ENCODE measurements around the gene NSD2. TPM values are rescaled to one million over a fixed set of nuclear protein-coding genes. Genes with fewer than 3 reads are reported as not detected.

The NSD2 gene
- total and polyA plus RNA-seq, 9 of the 15 experiments (the other 6 are each of a cell fraction or from before 2014, with no cell fraction given), result 6.4 to 126 (median 58.8) TPM

DNA sequence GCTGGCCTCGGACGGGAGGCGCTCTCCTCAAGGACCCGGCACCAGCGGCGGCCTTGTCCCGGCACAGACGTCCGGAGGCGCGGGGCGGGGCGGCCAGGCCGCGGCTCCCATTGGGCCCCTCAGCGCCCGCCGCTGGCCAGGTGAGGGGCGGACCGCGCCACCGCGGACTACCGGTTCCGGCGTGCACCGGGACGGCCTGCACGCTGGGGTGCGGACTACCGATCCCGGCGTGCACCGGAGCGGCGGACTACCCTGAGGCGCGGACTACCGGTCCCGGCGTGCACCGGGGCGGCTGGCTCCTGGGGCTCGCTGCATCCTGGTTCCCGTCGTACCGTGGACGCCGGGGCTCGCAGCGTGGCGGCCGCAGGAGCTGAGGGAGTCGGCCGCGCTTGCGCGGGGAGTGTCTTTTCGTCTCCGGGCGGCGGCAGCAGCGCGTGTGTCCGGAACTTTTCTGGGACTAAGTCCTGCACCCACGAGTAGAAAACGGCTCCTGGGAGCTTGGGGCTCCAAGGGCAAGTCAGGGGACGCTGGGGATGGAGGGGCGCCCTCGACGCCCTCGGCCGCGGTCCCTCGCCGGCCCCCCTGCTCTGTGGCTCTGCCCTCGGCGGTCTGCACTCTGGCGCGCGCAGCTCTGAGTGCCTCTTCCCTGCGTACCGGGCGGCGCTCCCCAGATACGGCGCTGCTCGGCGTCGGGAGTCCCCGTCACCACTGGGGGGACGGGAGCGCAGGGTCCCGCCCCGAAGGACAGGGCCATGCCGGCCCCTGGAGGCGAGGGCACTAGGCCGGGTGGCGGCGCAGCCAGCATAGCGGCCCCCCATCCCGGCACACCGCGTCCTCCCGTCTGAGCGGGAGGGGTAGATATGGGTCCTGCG, 14.9 kb upstream of the NSD2 start, which contains the start of gene LETM1 (continued):
- no peak for TF ChIP-seq FOXA1 (IDR thresholded peaks at IDR 0.05; ENCODE audit: borderline replicate concordance)
- TF ChIP-seq MEIS2 (IDR thresholded peaks at IDR 0.05; ENCODE audit: partially characterized antibody), result no peak
- TF ChIP-seq CXXC5 (CRISPR knock-in tag; IDR thresholded peaks at IDR 0.05), result peak; percentile 96
- TF ChIP-seq MLX (CRISPR knock-in tag; conservative IDR thresholded peaks at IDR 0.05), result no peak
- TF ChIP-seq ZNF75A (CRISPR knock-in tag; IDR thresholded peaks at IDR 0.05), result no peak
- peak; percentile 70 for TF ChIP-seq SAP30 (IDR thresholded peaks at IDR 0.05; ENCODE audit: borderline replicate concordance, insufficient read depth, low read depth, low read length, poor library complexity, severe bottlenecking)
- TF ChIP-seq, protein P1, sequence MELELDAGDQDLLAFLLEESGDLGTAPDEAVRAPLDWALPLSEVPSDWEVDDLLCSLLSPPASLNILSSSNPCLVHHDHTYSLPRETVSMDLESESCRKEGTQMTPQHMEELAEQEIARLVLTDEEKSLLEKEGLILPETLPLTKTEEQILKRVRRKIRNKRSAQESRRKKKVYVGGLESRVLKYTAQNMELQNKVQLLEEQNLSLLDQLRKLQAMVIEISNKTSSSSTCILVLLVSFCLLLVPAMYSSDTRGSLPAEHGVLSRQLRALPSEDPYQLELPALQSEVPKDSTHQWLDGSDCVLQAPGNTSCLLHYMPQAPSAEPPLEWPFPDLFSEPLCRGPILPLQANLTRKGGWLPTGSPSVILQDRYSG (tag; conservative IDR thresholded peaks at IDR 0.05; ENCODE audit: low read depth), result no peak
- peak; percentile 92 for TF ChIP-seq GABPB1 (CRISPR knock-in tag; IDR thresholded peaks at IDR 0.05)
- no peak for TF ChIP-seq ZNF76 (CRISPR knock-in tag; IDR thresholded peaks at IDR 0.05; ENCODE audit: borderline replicate concordance)
- TF ChIP-seq ZKSCAN8 (CRISPR knock-in tag; IDR thresholded peaks at IDR 0.05), result no peak
- TF ChIP-seq TSHZ1 (CRISPR knock-in tag; IDR thresholded peaks at IDR 0.05), result no peak
- peak; percentile 58 for TF ChIP-seq ESRRA (IDR thresholded peaks at IDR 0.05; ENCODE audit: borderline replicate concordance, low read depth)
- TF ChIP-seq PHF20 (IDR thresholded peaks at IDR 0.05; ENCODE audit: partially characterized antibody), result peak; percentile 48
- TF ChIP-seq, protein P2, sequence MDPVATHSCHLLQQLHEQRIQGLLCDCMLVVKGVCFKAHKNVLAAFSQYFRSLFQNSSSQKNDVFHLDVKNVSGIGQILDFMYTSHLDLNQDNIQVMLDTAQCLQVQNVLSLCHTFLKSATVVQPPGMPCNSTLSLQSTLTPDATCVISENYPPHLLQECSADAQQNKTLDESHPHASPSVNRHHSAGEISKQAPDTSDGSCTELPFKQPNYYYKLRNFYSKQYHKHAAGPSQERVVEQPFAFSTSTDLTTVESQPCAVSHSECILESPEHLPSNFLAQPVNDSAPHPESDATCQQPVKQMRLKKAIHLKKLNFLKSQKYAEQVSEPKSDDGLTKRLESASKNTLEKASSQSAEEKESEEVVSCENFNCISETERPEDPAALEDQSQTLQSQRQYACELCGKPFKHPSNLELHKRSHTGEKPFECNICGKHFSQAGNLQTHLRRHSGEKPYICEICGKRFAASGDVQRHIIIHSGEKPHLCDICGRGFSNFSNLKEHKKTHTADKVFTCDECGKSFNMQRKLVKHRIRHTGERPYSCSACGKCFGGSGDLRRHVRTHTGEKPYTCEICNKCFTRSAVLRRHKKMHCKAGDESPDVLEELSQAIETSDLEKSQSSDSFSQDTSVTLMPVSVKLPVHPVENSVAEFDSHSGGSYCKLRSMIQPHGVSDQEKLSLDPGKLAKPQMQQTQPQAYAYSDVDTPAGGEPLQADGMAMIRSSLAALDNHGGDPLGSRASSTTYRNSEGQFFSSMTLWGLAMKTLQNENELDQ (CRISPR knock-in tag; IDR thresholded peaks at IDR 0.05; ENCODE audit: borderline replicate concordance), result no peak
- TF ChIP-seq CTBP1 (IDR thresholded peaks at IDR 0.05; ENCODE audit: borderline replicate concordance), result peak; percentile 92
- no peak for TF ChIP-seq NFE2L1 (tag; IDR thresholded peaks at IDR 0.05; ENCODE audit: borderline replicate concordance, low read depth)
- TF ChIP-seq E2F3 (CRISPR knock-in tag; IDR thresholded peaks at IDR 0.05), result no peak
- TF ChIP-seq SMARCA4 (IDR thresholded peaks at IDR 0.05), result no peak
- no peak for TF ChIP-seq PURB (CRISPR knock-in tag; IDR thresholded peaks at IDR 0.05; ENCODE audit: low read depth)

Measured in K562 (cell line).